ENCODE results near the gene ABHD2. TPM values are rescaled to one million over a fixed set of nuclear protein-coding genes. Genes with fewer than 3 reads are reported as not detected.

The ABHD2 gene
- total RNA-seq, 4 donors from 2014 or later = 50.0 to 79.9 (median 65.2) TPM

GRCh38 chr15:89097313-89097712, 9.1 kb downstream of the ABHD2 start:
- TF ChIP-seq, protein P1, sequence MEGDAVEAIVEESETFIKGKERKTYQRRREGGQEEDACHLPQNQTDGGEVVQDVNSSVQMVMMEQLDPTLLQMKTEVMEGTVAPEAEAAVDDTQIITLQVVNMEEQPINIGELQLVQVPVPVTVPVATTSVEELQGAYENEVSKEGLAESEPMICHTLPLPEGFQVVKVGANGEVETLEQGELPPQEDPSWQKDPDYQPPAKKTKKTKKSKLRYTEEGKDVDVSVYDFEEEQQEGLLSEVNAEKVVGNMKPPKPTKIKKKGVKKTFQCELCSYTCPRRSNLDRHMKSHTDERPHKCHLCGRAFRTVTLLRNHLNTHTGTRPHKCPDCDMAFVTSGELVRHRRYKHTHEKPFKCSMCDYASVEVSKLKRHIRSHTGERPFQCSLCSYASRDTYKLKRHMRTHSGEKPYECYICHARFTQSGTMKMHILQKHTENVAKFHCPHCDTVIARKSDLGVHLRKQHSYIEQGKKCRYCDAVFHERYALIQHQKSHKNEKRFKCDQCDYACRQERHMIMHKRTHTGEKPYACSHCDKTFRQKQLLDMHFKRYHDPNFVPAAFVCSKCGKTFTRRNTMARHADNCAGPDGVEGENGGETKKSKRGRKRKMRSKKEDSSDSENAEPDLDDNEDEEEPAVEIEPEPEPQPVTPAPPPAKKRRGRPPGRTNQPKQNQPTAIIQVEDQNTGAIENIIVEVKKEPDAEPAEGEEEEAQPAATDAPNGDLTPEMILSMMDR (IDR thresholded peaks at IDR 0.05; ENCODE audit: low read depth) = no peak

GRCh38 chr15:89098281-89098680, 10.0 kb downstream of the ABHD2 start:
- TF ChIP-seq, protein P1 (IDR thresholded peaks at IDR 0.05; ENCODE audit: low read depth) = no peak

GRCh38 chr15:89099968-89100367, 11.7 kb downstream of the ABHD2 start:
- TF ChIP-seq, protein P1 (IDR thresholded peaks at IDR 0.05; ENCODE audit: low read depth) = no peak

- TF ChIP-seq, protein P1 (IDR thresholded peaks at IDR 0.05; ENCODE audit: low read depth) = no peak
These were observed 13.3 kb downstream of the ABHD2 start for GRCh38 chr15:89101302-89102193.

- TF ChIP-seq, protein P1 (IDR thresholded peaks at IDR 0.05; ENCODE audit: low read depth) = no peak
These were observed 15.4 kb downstream of the ABHD2 start for GRCh38 chr15:89103481-89104171.

- TF ChIP-seq, protein P1 (IDR thresholded peaks at IDR 0.05; ENCODE audit: low read depth) = no peak
These were observed 15.9 kb downstream of the ABHD2 start for GRCh38 chr15:89104172-89104564.

DNA sequence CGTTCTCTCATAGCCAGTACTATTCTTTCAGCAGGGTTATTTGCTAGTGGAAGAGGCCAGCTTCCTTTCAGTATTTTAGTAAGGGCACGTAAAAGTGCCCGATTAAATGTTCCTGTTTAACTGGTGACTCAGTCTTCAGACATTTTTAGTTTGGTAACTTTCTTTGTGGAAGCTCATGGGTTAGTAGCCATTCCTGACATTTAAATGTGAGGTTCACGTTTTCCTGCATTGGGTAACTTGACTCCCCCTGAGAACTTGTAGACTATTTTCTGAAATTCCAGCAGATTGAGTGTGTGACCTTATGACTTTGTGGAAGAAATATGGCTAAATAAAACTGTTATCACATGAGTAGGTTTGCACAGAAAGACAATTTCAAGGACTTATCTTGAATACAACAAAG, 16.9 kb downstream of the ABHD2 start:
- TF ChIP-seq, protein P1 (IDR thresholded peaks at IDR 0.05; ENCODE audit: low read depth) = no peak
